ENCODE results near the gene SHANK1. TPM values are rescaled to one million over a fixed set of nuclear protein-coding genes. Genes with fewer than 3 reads are reported as not detected.

The SHANK1 gene
- total and polyA plus RNA-seq, 2 of the 4 experiments (the other 2 are of a cell fraction), result 6.1 to 6.7 TPM

DNA sequence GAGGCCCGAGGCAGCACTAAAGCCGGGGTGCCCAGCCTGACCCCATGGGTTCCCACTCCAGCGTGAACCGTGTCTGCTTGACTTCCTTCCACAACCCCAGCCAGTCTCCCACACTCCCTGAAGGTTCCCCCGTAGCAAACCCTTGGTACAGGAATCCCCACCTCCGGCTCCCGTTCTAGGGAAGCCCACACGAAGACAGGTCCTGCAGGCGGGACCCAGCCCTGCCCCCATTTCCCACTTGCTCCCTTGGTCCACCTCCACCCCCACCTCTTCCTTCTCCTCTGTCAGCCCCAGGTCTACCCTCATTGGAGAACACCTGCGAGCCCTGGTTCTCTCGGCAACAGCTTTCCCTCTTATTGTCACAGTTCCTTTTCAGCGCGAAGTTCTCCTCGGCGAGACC lies 46.5 kb downstream of the SHANK1 start:
- Histone ChIP-seq H4K8ac (ENCODE audit: low read depth in 2 of 2, low read length in 2 of 2) (no peak overlapping the region), H3K4me1 (ENCODE audit: control insufficient read depth, insufficient read depth, low read length) (no peaks in the 10 kb centered on the region), H3K27ac (ENCODE audit: insufficient read depth, low read length) (no peak overlapping the region), H2BK15ac (ENCODE audit: low read depth, low read length) (no peak overlapping the region), H3K27me3 (ENCODE audit: control insufficient read depth, insufficient read depth, low read length) (peaks cover 31% of the 10 kb centered on the region; the same call in 1 of the 2 replicates), H3K9ac (ENCODE audit: low read depth, low read length) (no peak overlapping the region), H2BK120ac (ENCODE audit: low read depth, low read length) (no peak overlapping the region), H3K18ac (ENCODE audit: low read depth, low read length) (no peak overlapping the region), H2BK5ac (ENCODE audit: low read depth, low read length, poor library complexity, severe bottlenecking) (no peak overlapping the region), H2AFZ (replicated peaks; ENCODE audit: low read length, poor library complexity) (no peak overlapping the region), H3K23ac (ENCODE audit: low read depth, low read length) (no peak overlapping the region), H2AK5ac (ENCODE audit: low read depth, low read length) (no peak overlapping the region), H4K20me1 (ENCODE audit: insufficient read depth, low read length) (0 out of 2 replicates have a peak, but pooled peaks cover 3% of the 10 kb centered on the region), H3K14ac (replicated peaks; ENCODE audit: low read depth, low read length) (no peak overlapping the region), H3K4ac (ENCODE audit: low read depth, low read length) (no peak overlapping the region), H3K4me3 (ENCODE audit: insufficient read depth, low read depth, low read length) (no peak overlapping the region), H4K5ac (ENCODE audit: low read depth, low read length) (no peak overlapping the region), H3K79me1 (ENCODE audit: low read depth in 1 of 2, low read length in 2 of 2) (no peaks in the 10 kb centered on the region), H3K56ac (ENCODE audit: extremely low read depth, insufficient read depth, low read length) (no peak overlapping the region), H2AK9ac (replicated peaks; ENCODE audit: low read depth, low read length, poor library complexity) (no peak overlapping the region), H3K36me3 (ENCODE audit: control insufficient read depth, insufficient read depth, low read length) (no peaks in the 10 kb centered on the region), H4K91ac (ENCODE audit: insufficient read depth, low read depth, low read length) (no peak overlapping the region), H3K4me2 (ENCODE audit: low read depth, low read length) (no peak overlapping the region), H3K9me3 (ENCODE audit: control insufficient read depth, insufficient read depth, low read length) (no peaks in the 10 kb centered on the region), H2BK20ac (ENCODE audit: low read depth, low read length) (no peak overlapping the region), H3K9me1 (ENCODE audit: insufficient read depth, low read length) (no peaks in the 10 kb centered on the region)
- DNase-seq (no peak), ATAC-seq (ENCODE audit: low read depth) (no peak)
- in situ Hi-C loops (cut with MboI; ENCODE audit: low sequenced_read_pairs), result no loop called here
- CTCF ChIA-PET, result no interaction called here
- TF ChIP-seq NFE2L2 (IDR thresholded peaks at IDR 0.05; ENCODE audit: low read depth, low read length) (no peak), MAFK (IDR thresholded peaks at IDR 0.05; ENCODE audit: low read depth, low read length) (no peak), FOS (IDR thresholded peaks at IDR 0.05; ENCODE audit: low read depth, low read length) (no peak), CHD1 (IDR thresholded peaks at IDR 0.05; ENCODE audit: low read depth, low read length) (no peak), RAD21 (IDR thresholded peaks at IDR 0.05; ENCODE audit: low read length) (no peak), MXI1 (IDR thresholded peaks at IDR 0.05; ENCODE audit: borderline replicate concordance, low read depth, low read length) (no peak), RFX5 (IDR thresholded peaks at IDR 0.05; ENCODE audit: low read depth, low read length) (no peak), CEBPB (IDR thresholded peaks at IDR 0.05; ENCODE audit: low read depth, low read length) (no peak), BHLHE40 (IDR thresholded peaks at IDR 0.05; ENCODE audit: low read depth, low read length) (no peak), RCOR1 (IDR thresholded peaks at IDR 0.05; ENCODE audit: insufficient replicate concordance, low read length) (no peak), MAZ (IDR thresholded peaks at IDR 0.05; ENCODE audit: borderline replicate concordance, low read depth, low read length) (no peak)
- TF ChIP-seq, protein P1, sequence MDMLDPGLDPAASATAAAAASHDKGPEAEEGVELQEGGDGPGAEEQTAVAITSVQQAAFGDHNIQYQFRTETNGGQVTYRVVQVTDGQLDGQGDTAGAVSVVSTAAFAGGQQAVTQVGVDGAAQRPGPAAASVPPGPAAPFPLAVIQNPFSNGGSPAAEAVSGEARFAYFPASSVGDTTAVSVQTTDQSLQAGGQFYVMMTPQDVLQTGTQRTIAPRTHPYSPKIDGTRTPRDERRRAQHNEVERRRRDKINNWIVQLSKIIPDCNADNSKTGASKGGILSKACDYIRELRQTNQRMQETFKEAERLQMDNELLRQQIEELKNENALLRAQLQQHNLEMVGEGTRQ (IDR thresholded peaks at IDR 0.05; ENCODE audit: low read depth, low read length), result no peak
- TF ChIP-seq, protein P2, sequence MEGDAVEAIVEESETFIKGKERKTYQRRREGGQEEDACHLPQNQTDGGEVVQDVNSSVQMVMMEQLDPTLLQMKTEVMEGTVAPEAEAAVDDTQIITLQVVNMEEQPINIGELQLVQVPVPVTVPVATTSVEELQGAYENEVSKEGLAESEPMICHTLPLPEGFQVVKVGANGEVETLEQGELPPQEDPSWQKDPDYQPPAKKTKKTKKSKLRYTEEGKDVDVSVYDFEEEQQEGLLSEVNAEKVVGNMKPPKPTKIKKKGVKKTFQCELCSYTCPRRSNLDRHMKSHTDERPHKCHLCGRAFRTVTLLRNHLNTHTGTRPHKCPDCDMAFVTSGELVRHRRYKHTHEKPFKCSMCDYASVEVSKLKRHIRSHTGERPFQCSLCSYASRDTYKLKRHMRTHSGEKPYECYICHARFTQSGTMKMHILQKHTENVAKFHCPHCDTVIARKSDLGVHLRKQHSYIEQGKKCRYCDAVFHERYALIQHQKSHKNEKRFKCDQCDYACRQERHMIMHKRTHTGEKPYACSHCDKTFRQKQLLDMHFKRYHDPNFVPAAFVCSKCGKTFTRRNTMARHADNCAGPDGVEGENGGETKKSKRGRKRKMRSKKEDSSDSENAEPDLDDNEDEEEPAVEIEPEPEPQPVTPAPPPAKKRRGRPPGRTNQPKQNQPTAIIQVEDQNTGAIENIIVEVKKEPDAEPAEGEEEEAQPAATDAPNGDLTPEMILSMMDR (conservative IDR thresholded peaks at IDR 0.05; ENCODE audit: low read depth, low read length), result no peak
- TF ChIP-seq, protein P3, sequence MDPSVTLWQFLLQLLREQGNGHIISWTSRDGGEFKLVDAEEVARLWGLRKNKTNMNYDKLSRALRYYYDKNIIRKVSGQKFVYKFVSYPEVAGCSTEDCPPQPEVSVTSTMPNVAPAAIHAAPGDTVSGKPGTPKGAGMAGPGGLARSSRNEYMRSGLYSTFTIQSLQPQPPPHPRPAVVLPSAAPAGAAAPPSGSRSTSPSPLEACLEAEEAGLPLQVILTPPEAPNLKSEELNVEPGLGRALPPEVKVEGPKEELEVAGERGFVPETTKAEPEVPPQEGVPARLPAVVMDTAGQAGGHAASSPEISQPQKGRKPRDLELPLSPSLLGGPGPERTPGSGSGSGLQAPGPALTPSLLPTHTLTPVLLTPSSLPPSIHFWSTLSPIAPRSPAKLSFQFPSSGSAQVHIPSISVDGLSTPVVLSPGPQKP (IDR thresholded peaks at IDR 0.05; ENCODE audit: borderline replicate concordance, low read depth, low read length), result no peak
- 34% methylated on average over 12 of the region's 15 CpGs; no CpG with 5 or more reads in 1 of the 2 experiments for WGBS, 2 experiments (ENCODE audit: extremely low coverage in 2 of 2, insufficient read length in 1 of 2)
- POLR2A ChIA-PET (ENCODE audit: unreplicated experiment), result no interaction called here
- dilution Hi-C loops (cut with HindIII; ENCODE audit: low sequenced_read_pairs, unreplicated experiment), result no loop called here
- intact Hi-C loops (cut with micrococcal nuclease), result no loop called here
- no TSS peak for BruUV-seq (replicated peaks)
